NCI-H1417 (cell line): Measurements from ENCODE around the gene LHCGR.
"Not testable (repeated sequence)": the region's sequence is repeated elsewhere in the genome, so short reads cannot be mapped to it uniquely, and the experiment has no call there.

Experiments used
- DNase-seq, 3 experiments: peaks; one replicate each; lab custom pipeline; 2025; lab: John Stamatoyannopoulos, UW

The LHCGR gene

GRCh38 chr2:48747319-48747718 is 8.2 kb downstream of the LHCGR start:
- no peak for DNase-seq

GRCh38 chr2:48739236-48739635 is 16.3 kb downstream of the LHCGR start:
- not testable (repeated sequence) for DNase-seq

- DNase-seq = no peak
These were observed 16.7 kb downstream of the LHCGR start for GRCh38 chr2:48738806-48739205.

GRCh38 chr2:48736251-48736650 is 19.3 kb downstream of the LHCGR start:
- no peak for DNase-seq

GRCh38 chr2:48734576-48735303 is 20.8 kb downstream of the LHCGR start:
- no peak for DNase-seq

- DNase-seq = peak; percentile 87 to 98 (median 98)
These were observed 22.4 kb downstream of the LHCGR start for GRCh38 chr2:48733067-48733503.

- DNase-seq = peak in 2 of 3 experiments; percentile 71 to 87
These were observed 26.7 kb downstream of the LHCGR start for GRCh38 chr2:48728840-48729239.

GRCh38 chr2:48728295-48728694 is 27.2 kb downstream of the LHCGR start:
- DNase-seq = no peak

- DNase-seq = peak in 2 of 3 experiments; percentile 39 to 46
These were observed 28.0 kb downstream of the LHCGR start for GRCh38 chr2:48727560-48727959.

- no peak for DNase-seq
These were observed 29.6 kb downstream of the LHCGR start for GRCh38 chr2:48725696-48726494.

GRCh38 chr2:48724278-48724677 is 31.2 kb downstream of the LHCGR start:
- no peak for DNase-seq

GRCh38 chr2:48723129-48723528 is 32.4 kb downstream of the LHCGR start:
- DNase-seq = no peak

GRCh38 chr2:48722391-48722790 is 33.1 kb downstream of the LHCGR start:
- DNase-seq = no peak

GRCh38 chr2:48721158-48721557 is 34.4 kb downstream of the LHCGR start:
- no peak for DNase-seq

GRCh38 chr2:48719480-48720177 is 35.9 kb downstream of the LHCGR start:
- peak; percentile 58 to 85 (median 62) for DNase-seq

GRCh38 chr2:48717846-48718245 is 37.7 kb downstream of the LHCGR start:
- DNase-seq = no peak

GRCh38 chr2:48715956-48716355 is 39.6 kb downstream of the LHCGR start:
- peak in 1 of 3 experiments; percentile 34 for DNase-seq

- peak in 1 of 3 experiments; percentile 11 for DNase-seq
These were observed 40.3 kb downstream of the LHCGR start for GRCh38 chr2:48715042-48715899.

- no peak for DNase-seq
These were observed 41.3 kb downstream of the LHCGR start for GRCh38 chr2:48714245-48714644.

- DNase-seq = no peak
These were observed 41.9 kb downstream of the LHCGR start for GRCh38 chr2:48713647-48714046.

- no peak for DNase-seq
These were observed 43.4 kb downstream of the LHCGR start for GRCh38 chr2:48712151-48712550.

GRCh38 chr2:48711343-48711742 is 44.2 kb downstream of the LHCGR start:
- no peak for DNase-seq
